ENCODE data around the gene TUBB. TPM values are rescaled to one million over a fixed set of nuclear protein-coding genes. Genes with fewer than 3 reads are reported as not detected.
"Not testable (repeated sequence)": the region's sequence is repeated elsewhere in the genome, so short reads cannot be mapped to it uniquely, and the experiment has no call there.

Gene TUBB
- total RNA-seq, 6 experiments from 2014 or later: 1,052 to 1,712 (median 1,589) TPM

GRCh38 chr6:30717129-30717844, 2.9 kb upstream of the TUBB start, which contains the start of gene MDC1:
Gene MDC1 (minus strand): TSS chr6:30717281. CDS start chr6:30715175, 2,106 bp downstream.
- Mint-ChIP-seq H3K4me3 (peak within 1 kb of the TSS; percentile 99), H3K9me3 (no peaks in the 10 kb centered on the region), H3K27ac (peak within 1 kb of the TSS; percentile 100), H3K4me1 (ENCODE audit: low read depth) (peaks cover 36% of the 10 kb centered on the region), H3K27me3 (ENCODE audit: insufficient read depth) (peaks cover 2% of the 10 kb centered on the region), H3K36me3 (ENCODE audit: low read depth) (peaks cover 64% of the 10 kb centered on the region)
- peak; percentile 100 for DNase-seq
- TF ChIP-seq, protein P1, sequence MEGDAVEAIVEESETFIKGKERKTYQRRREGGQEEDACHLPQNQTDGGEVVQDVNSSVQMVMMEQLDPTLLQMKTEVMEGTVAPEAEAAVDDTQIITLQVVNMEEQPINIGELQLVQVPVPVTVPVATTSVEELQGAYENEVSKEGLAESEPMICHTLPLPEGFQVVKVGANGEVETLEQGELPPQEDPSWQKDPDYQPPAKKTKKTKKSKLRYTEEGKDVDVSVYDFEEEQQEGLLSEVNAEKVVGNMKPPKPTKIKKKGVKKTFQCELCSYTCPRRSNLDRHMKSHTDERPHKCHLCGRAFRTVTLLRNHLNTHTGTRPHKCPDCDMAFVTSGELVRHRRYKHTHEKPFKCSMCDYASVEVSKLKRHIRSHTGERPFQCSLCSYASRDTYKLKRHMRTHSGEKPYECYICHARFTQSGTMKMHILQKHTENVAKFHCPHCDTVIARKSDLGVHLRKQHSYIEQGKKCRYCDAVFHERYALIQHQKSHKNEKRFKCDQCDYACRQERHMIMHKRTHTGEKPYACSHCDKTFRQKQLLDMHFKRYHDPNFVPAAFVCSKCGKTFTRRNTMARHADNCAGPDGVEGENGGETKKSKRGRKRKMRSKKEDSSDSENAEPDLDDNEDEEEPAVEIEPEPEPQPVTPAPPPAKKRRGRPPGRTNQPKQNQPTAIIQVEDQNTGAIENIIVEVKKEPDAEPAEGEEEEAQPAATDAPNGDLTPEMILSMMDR (IDR thresholded peaks at IDR 0.05): peak; percentile 70

DNA sequence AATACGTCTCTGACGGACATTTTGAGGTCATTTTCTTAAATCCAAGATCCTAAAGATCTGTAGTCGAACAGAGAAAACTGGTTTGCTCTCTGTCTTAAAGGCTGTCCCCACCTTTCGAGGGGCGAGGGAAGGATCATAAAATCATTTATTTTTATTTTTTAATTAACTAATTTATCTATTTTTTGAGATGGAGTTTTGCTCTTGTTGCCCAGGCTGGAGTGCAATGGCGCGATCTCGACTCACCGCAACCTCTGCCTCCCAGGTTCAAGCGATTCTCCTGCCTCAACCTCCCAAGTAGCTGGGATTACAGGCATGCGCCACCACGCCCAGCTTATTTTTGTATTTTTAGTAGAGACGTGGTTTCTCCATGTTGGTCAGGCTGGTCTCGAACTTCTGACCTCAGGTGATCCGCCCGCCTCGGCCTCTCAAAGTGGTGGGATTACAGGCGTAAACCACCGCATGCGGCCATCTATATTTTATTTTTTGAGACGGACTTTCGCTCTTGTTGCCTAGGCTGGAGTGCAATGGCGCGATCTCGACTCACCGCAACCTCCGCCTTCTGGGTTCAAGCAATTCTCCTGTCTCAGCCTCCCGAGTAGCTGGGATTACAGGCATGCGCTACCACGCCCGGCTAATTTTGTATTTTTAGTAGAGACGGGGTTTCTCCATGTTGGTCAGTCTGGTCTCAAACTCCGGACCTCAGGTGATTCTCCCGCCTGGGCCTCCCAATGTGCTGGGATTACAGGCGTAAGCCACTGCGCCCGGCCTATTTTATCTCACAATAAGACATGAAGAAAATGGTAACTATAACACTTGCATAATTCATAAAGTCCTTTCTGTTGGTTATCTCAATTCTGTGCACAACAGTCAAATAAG, 2.1 kb upstream of the TUBB start:
- peaks cover 44% of the 10 kb centered on the region for H3K4me1 Mint-ChIP-seq (ENCODE audit: low read depth)
- not testable (repeated sequence) for DNase-seq

GRCh38 chr6:30719356-30719755, 796 bp upstream of the TUBB start:
- Mint-ChIP-seq H3K27me3 (ENCODE audit: insufficient read depth) (peaks cover 16% of the 10 kb centered on the region), H3K36me3 (ENCODE audit: low read depth) (peaks cover 68% of the 10 kb centered on the region), H3K27ac (peak overlapping the region; percentile 91), H3K4me1 (ENCODE audit: low read depth) (peaks cover 57% of the 10 kb centered on the region), H3K4me3 (peak overlapping the region; percentile 89), H3K9me3 (no peaks in the 10 kb centered on the region)
- no peak for DNase-seq
- TF ChIP-seq, protein P1 (IDR thresholded peaks at IDR 0.05): no peak

More for the DNA sequence above, 2.1 kb upstream of the TUBB start:
- TF ChIP-seq, protein P1 (IDR thresholded peaks at IDR 0.05): peak; percentile 30; the same call in 1 of the 2 replicates
- Mint-ChIP-seq H3K27ac (peak overlapping the region; percentile 99), H3K36me3 (ENCODE audit: low read depth) (peaks cover 64% of the 10 kb centered on the region), H3K4me3 (peak overlapping the region; percentile 99)
- H3K9me3 Mint-ChIP-seq; H3K27me3 Mint-ChIP-seq (ENCODE audit: insufficient read depth): not testable (repeated sequence)

- peak overlapping the region; percentile 89 for H3K4me3 Mint-ChIP-seq
- peaks cover 69% of the 10 kb centered on the region for H3K36me3 Mint-ChIP-seq (ENCODE audit: low read depth)
- DNase-seq: no peak
- H3K9me3 Mint-ChIP-seq: no peaks in the 10 kb centered on the region
- peaks cover 24% of the 10 kb centered on the region for H3K27me3 Mint-ChIP-seq (ENCODE audit: insufficient read depth)
- peaks cover 68% of the 10 kb centered on the region for H3K4me1 Mint-ChIP-seq (ENCODE audit: low read depth)
- H3K27ac Mint-ChIP-seq: peak overlapping the region; percentile 91
- TF ChIP-seq, protein P1 (IDR thresholded peaks at IDR 0.05): no peak
Measured at GRCh38 chr6:30720738-30721197, 616 bp downstream of the TUBB start.

GRCh38 chr6:30721198-30722024, 1.3 kb downstream of the TUBB start:
- H3K27ac Mint-ChIP-seq: peak overlapping the region; percentile 91
- TF ChIP-seq, protein P1 (IDR thresholded peaks at IDR 0.05): peak; percentile 80
- peaks cover 65% of the 10 kb centered on the region for H3K36me3 Mint-ChIP-seq (ENCODE audit: low read depth)
- H3K4me3 Mint-ChIP-seq: peak overlapping the region; percentile 89
- DNase-seq: peak; percentile 84
- peaks cover 27% of the 10 kb centered on the region for H3K27me3 Mint-ChIP-seq (ENCODE audit: insufficient read depth)
- H3K4me1 Mint-ChIP-seq (ENCODE audit: low read depth): peaks cover 65% of the 10 kb centered on the region
- H3K9me3 Mint-ChIP-seq: no peaks in the 10 kb centered on the region

DNA sequence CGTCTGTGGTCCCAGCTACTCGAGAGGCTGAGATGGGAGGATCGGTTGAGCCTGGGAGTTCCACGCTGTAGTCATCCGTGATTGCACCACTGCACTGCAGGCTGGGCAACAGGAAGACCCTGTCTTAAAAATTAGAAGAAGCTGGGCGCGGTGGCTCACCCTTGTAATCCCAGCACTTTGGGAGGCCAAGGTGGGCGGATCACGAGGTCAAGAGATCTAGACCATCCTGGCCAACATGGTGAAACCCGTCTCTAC, 1.8 kb downstream of the TUBB start:
- H3K27ac Mint-ChIP-seq: peak overlapping the region; percentile 91
- H3K9me3 Mint-ChIP-seq, DNase-seq: not testable (repeated sequence)
- H3K27me3 Mint-ChIP-seq (ENCODE audit: insufficient read depth): peaks cover 27% of the 10 kb centered on the region
- peaks cover 63% of the 10 kb centered on the region for H3K4me1 Mint-ChIP-seq (ENCODE audit: low read depth)
- peak overlapping the region; percentile 89 for H3K4me3 Mint-ChIP-seq
- peaks cover 60% of the 10 kb centered on the region for H3K36me3 Mint-ChIP-seq (ENCODE audit: low read depth)

All from HFFc6 (cell line).